ENCODE measurements around the gene BATF2.

The BATF2 gene, protein sequence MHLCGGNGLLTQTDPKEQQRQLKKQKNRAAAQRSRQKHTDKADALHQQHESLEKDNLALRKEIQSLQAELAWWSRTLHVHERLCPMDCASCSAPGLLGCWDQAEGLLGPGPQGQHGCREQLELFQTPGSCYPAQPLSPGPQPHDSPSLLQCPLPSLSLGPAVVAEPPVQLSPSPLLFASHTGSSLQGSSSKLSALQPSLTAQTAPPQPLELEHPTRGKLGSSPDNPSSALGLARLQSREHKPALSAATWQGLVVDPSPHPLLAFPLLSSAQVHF

GRCh38 chr11:64996710-64997380 is at the start of gene BATF2:
BATF2 (minus strand) TSS chr11:64996971; CDS start chr11:64996914, 57 bp downstream.
- peak; percentile 80 for DNase-seq

DNA sequence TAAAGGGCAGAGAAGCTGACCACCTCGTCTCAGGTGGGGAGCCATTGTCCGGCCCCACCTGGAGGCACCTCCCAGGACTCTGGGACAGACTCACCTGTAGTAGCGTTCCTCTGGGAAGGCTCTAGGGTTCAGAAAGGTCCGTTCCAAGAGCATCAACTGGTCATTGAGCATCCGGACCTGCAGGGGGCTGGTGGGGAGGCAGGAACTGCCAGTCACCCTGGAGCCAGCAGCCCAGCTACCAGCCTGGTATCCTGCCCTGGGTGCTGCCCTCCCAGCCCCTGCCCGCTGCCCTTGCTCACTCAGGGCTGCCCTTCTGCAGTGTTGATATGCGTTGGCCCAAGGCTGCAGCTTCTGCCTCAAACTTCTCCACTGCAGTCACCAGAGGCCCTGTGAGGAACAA is 49.0 kb upstream of the BATF2 start:
- no peak for DNase-seq

DNA sequence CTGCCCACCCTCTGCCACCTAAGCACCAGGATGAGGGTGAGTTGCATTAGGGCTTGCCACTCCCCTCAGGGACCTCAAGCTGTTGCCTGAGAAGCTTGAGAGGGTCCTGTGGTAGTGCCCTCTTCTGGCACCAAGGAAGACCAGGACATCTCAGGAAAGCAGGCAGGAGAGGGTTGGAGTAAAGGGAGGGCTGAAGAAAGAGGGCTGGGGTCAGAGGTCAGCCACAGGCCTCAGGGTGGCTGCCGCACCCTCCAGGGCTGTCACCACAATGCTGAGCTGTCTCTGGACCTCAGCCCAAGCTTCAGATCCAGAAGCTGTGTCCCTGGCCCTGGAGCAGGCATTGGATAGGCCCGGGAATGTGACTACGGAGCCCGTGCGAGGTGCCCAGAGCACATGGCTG is 48.3 kb upstream of the BATF2 start:
- no peak for DNase-seq

DNA sequence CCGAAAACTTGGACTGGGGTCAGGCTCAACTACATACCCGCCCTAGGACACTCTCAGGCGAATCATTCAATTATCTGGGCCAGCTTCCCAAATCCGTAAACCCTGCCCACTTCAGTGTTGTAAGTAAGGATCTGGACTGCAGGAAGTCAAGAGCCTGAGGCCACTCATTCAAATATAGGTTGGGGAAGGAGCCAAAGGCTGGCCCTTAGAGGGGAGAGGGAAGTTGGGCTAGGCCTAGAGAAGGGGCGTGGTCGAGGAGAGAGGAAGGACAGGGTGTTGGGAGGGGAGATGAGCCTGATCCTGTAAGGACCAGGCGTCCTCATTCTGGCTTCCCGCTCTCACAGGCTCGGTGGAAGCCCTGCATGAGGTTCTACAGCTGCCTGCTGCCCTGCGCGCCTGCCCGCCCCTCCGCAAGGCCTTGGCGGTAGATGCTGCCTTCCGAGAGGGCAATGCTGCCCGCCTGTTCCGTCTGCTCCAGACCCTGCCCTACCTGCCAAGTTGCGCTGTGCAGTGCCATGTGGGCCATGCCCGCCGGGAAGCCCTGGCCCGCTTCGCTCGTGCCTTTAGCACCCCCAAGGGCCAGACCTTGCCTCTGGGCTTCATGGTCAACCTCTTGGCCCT is 47.2 kb upstream of the BATF2 start:
- DNase-seq = peak; percentile 58

DNA sequence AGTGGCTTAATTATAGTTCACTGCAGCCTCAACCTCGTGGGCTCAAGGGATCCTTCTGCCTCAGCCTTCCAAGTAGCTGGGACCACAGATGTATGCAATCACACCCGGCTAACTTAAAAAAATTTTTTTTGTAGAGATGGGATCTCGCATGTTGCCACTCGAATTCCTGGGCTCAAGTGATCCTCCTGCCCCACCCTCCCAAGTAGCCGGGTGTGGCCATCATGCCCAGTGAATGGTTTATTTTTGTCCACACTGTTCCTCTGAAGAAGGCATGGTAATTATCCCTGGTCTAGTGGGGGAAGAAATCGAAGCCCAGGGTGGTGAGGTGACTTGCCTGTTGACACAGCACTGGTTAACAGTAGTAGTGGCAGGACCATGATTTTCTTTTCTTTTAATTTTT is 46.1 kb upstream of the BATF2 start:
- peak; percentile 29 for DNase-seq

DNA sequence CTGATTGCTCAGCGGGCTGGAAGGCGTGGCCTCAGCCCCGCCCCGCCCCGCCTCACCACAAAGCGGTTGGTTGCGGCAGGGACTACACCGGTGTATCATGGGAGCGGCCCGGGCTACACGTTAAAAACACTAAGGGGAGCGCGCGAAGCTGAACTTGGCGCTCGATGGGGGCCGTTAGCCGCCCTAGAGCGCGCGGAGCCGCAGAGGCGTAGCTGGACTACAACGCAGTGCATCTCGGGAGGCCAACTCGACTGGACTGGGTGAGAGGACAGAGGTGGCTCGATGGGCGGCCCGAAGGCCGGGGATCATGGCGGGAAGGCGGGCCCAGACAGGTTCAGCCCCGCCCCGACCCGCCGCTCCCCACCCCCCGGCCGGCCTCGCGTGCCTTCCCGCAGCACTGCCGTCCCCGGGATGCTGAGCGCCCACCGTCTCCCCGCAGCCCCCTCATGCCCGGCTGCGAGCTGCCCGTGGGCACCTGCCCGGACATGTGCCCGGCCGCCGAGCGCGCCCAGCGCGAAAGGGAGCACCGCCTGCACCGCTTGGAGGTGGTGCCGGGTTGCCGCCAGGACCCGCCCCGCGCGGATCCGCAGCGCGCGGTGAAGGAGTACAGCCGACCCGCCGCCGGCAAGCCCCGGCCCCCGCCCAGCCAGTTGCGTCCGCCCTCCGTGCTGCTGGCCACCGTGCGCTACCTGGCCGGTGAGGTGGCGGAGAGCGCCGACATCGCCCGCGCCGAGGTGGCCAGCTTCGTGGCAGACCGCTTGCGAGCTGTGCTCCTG is 44.3 kb upstream of the BATF2 start, which contains the start of gene SAC3D1:
Gene SAC3D1 (plus strand): TSS at position 364 of the 776 bp plus-strand sequence. CDS start 83 bp downstream, at position 447.
- peak; percentile 99 for DNase-seq

GRCh38 chr11:65040520-65040846 is 43.7 kb upstream of the BATF2 start:
- no peak for DNase-seq

- DNase-seq = no peak
Observed at GRCh38 chr11:65036931-65037330, 40.2 kb upstream of the BATF2 start.

DNA sequence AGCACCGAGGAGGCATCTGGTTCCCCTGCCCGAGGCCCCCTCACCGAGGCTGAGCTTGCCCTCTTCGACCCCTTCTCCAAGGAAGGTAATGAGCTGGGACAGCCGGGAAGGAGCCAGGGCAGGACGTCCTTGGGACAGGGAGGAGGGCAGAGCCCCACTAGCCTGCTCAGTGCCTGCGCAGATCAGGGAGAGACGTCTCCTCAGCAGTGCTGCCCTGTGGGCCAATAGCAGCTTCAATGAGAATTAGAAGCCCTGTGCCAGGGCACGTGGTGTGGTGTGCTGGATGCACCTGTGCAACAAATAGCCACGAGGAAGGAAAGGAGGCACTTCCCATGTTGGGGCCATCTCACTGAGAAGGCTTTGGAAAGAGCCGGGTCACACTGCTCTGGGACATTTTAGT is 38.8 kb upstream of the BATF2 start:
- DNase-seq = no peak

DNA sequence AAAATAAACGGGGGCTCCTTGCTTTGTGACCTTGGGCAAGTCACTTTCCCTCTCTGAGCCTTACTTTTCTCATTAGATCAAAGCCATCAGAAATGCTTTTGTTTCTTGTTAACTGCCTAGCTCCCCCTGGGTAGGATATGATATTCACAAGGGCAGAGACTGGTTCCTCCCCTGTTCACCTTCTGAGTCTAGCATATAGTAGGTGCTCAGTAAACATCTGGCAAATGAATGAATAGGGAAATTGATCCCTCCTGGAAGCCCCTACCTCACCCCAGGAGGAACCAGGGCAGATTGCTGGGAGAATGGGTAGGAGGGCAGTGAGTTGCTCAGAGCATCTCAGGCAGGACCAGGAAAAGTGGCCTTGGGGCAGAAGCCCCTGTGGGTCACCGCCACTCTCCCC is 37.7 kb upstream of the BATF2 start:
- DNase-seq = no peak

DNA sequence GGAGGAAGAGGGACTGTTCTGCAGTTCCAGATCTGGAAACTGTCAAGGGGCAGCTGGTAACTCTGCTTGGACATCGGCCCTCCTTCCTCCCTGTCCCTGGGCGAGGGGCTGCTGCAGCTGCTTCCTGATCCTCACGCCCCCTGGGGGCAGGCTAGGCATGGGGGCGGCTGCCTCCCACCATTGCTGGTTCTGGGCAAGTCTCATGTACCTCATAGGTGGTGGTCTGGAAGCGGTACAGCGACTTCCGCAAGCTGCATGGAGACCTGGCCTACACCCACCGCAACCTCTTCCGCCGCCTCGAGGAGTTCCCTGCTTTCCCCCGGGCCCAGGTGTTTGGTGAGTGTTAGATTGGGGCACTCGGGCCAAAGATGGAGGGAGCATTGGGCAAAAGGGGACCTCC is 35.4 kb upstream of the BATF2 start:
- no peak for DNase-seq

DNA sequence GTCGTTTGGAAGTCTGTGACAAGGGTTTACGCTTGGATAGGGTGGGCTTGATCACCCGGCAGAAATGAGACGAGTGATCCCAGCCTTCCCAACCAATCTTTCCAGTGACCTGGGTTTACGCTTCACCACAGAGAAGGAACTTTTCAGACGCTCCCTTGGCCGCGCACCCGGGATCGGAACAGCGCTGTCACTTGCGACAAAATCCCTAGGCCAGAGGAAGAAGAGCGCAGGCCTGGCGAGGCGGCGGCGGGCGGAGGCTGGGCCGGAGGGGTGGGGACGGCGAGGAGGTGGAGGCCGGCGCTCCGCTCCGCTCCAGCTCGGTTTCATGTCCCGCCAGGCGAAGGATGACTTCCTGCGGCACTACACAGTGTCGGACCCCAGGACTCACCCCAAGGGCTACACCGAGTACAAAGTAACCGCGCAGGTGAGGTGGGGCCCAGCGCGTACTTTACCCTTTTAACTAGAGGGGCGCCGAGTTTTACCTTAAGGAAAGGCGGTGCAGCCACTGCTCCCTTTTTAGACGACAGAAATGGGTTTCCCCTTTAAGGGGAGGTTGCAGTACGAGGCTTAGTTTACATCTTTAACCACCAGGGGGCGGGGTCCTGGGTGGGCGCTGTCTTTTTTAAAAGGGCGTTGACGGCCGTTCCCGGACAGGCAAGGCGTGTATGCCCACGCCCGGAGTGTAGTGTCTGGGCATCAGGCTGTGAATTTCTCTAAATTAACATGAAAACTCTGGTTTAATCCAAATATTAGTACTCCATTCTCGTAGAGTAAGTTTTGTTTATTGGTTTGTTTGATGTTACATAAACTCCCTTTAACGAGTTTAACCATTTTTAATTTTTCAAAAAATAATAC is 30.7 kb upstream of the BATF2 start, which contains the start of gene SNX15:
Gene SNX15 (plus strand): TSS at position 227 of the 855 bp plus-strand sequence. CDS start 99 bp downstream, at position 326.
- peak; percentile 99 for DNase-seq

DNA sequence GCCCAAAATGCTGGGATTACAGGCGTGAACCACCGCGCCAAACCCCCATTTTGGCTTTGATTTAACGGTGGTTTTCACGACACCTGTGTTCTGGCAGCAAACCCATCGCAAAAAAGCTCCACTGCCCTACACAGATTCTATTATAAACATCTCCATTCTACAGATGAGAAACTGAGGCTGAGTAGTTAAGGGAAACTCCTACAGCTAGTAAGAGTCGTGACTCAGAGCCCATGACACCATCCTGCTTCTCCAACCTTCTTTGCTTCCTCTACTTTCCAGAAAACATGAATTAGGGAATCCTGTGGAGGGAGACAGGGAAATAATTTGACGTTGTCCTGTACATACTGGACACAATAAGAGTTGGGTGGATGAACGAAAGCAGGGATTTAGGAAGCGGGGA is 30.0 kb upstream of the BATF2 start:
- DNase-seq = no peak

GRCh38 chr11:65023502-65023901 is 26.7 kb upstream of the BATF2 start:
- DNase-seq = peak; percentile 70

DNA sequence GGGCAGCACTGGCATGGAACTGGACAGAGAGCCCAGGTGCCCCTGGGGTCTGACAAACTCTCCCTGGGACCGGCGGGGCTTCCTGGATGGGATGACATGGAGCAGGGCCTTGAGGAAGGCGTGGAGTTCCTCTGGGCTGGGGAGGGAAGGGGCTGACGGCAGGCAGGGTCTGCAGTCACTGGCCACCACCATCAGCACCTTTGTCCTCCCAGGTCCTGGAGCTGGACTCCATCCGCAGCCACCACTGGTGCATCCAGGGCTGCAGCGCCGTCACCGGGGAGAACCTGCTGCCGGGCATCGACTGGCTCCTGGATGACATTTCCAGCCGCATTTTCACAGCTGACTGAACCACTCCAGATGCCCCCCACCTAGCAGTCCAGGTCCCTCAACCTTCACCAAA is 24.7 kb upstream of the BATF2 start:
- DNase-seq = no peak

DNA sequence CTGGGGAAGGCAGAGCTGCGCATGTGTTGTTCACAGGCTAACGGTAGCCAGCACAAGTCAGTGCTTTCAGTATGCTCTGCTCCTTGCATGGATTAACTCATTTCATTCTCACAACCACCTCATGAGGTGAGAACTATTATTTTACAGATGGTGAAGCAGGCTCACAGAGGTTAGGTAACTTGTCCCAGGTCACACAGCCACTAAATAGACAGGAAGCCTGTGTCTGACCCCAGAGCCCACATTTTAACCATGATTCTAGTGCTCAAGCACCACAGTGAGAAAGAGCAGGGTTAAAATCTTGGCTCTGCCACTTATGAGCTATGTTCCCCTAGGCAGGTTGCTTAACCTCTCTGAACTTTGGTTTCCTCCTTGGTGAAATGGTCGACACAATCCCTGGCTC is 24.2 kb upstream of the BATF2 start:
- no peak for DNase-seq

DNA sequence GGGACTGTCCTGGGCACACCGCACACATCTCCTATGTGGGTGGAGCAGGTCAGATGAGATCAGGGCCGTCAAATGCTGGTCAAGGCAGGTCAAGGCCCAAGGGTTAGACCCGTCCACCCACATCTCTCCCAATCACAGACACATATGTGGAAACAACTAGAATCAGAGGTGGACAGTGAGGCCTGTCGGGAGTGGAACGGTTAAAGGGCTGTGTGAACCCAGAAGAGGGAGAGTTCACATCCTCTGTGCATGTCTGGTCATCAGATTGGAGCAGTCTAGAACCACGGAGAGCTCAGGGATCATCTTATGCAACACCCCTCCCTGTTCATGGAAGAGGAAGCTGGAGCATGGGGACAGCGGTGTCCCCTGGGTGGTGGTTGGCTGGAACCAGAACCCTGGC is 23.1 kb upstream of the BATF2 start:
- DNase-seq = no peak

- no peak for DNase-seq
Observed at GRCh38 chr11:65017937-65018336, 21.2 kb upstream of the BATF2 start.

DNA sequence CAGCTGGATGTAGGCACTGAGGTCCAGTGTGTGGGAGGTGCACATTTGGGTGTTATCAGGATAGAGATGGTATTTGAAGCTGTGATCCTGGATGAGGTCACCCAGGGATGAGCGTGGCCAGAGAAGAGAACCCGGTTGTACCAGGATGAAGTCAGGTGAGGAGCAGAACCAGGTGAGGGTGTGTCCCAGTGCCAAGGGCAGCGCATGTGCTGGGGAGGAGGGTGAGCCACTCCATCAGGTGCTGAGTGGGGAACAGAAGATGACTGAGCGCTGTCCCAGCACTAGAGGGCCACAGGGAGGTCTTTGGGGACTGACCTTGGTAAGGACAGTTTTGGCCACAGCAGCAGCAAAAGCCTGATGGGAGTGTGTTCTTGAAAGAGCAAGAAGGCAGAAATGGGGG is 19.9 kb upstream of the BATF2 start:
- peak; percentile 41 for DNase-seq

DNA sequence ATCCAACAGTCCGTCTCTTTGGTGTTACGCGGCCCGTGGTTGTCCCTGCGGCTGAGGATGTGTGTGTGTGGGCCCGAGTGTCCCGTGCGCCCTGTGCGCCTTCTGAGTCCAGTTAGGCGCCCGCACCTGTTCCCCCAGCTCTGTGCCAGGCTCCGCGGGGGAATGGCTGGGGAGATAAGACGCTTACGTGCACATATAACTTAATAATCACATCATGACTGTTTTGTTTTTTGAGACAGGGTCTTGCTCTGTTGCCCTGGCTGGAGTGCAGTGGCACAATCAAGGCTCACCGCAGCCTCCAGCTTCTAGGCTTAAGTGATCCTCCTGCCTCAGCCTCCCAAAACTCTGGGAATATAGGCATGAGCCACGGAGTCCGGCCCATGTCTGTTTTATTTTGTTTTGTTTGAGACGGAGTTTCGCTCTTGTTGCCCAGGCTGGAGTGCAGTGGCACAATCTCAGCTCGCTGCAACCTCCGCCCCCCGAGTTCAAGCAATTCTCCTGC is 18.0 kb upstream of the BATF2 start:
- peak; percentile 72 for DNase-seq

GRCh38 chr11:65013888-65014725 is 17.3 kb upstream of the BATF2 start, which contains the start of gene ARL2:
ARL2 (plus strand) TSS chr11:65014160; CDS start chr11:65014208, 48 bp downstream.
- DNase-seq = peak; percentile 97

Data from hematopoietic multipotent progenitor cell treated with erythropoietin and hydrocortisone succinate and interleukin-3 and kit ligand, for 4 days (in vitro differentiated cells).